Left renal cortex interstitium (tissue), 4 donors: Measurements from ENCODE around the gene CEP152. TPM values are rescaled to one million over a fixed set of nuclear protein-coding genes. Genes with fewer than 3 reads are reported as not detected.

Source experiments
- DNase-seq, 4 donors: peaks; one replicate each; pipeline ENCODE4 v3.0.0-alpha.2; 2013; ENCODE audit warnings: low read depth in 4 of 4, low spot score in 2 of 4, missing footprints in 1 of 4
- polyA plus RNA-seq, 4 donors: library from polyadenylated mRNA; unstranded; fragments of 120-200 nt; gene quantifications; one replicate each; pipeline ENCODE4 v1.2.1, GENCODE V29; 2013; ENCODE audit not compliant: insufficient read length in 4 of 4

Gene CEP152
- polyA plus RNA-seq, 4 donors = 4.7 to 11.2 (median 8.4) TPM

- DNase-seq = no peak
Observed at GRCh38 chr15:48712546-48712945, 98.3 kb downstream of the CEP152 start.

- no peak for DNase-seq
Observed at GRCh38 chr15:48710952-48711495, 99.8 kb downstream of the CEP152 start.

GRCh38 chr15:48708641-48709040, 102.2 kb downstream of the CEP152 start:
- DNase-seq = no peak

GRCh38 chr15:48705381-48705780, 105.5 kb downstream of the CEP152 start:
- DNase-seq = no peak

GRCh38 chr15:48703544-48703943, 107.3 kb downstream of the CEP152 start:
- no peak for DNase-seq

- DNase-seq = no peak
Observed at GRCh38 chr15:48702569-48703236, 108.2 kb downstream of the CEP152 start.

GRCh38 chr15:48696627-48697312, 114.1 kb downstream of the CEP152 start:
- no peak for DNase-seq

GRCh38 chr15:48695827-48696573, 114.9 kb downstream of the CEP152 start:
- no peak for DNase-seq

- no peak for DNase-seq
Observed at GRCh38 chr15:48695088-48695826, 115.6 kb downstream of the CEP152 start.

GRCh38 chr15:48693484-48693883, 117.4 kb downstream of the CEP152 start:
- DNase-seq = no peak

- DNase-seq = no peak
Observed at GRCh38 chr15:48688493-48688892, 122.4 kb downstream of the CEP152 start.

Other genes starting within 250 kb of the CEP152 start
- 100 to 1,000 TPM in 2 of 4 donors, 10 to 100 TPM in 2; 70.2 to 118 (median 94.7) TPM for gene FBN1, start 165.4 kb downstream of the CEP152 start, polyA plus RNA-seq
- gene EID1, start 67.1 kb upstream of the CEP152 start, polyA plus RNA-seq = 100 to 1,000 TPM; 314 to 382 (median 329) TPM
- gene SHC4, start 152.8 kb upstream of the CEP152 start, polyA plus RNA-seq = 1 to 10 TPM; 2.3 to 3.2 (median 2.7) TPM
- 10 to 100 TPM; 44.4 to 72.9 (median 52.5) TPM for gene SECISBP2L, start 235.4 kb upstream of the CEP152 start, polyA plus RNA-seq